AG09309 (cell line): Measurements from ENCODE around the gene EIF3F.

ENCODE experiments used
- DNase-seq: peaks from one replicate; pipeline ENCODE4 v3.0.0-alpha.2; 2010; ENCODE audit warnings: low read depth
- H3K4me3 ChIP-seq: 2 replicates; pipeline ENCODE4 v1.5.1; 2011; ENCODE audit warnings: mild to moderate bottlenecking, low read depth, low read length, moderate library complexity; ENCODE audit not compliant: control insufficient read depth
- CTCF ChIP-seq: IDR thresholded peaks from 2 replicates; pipeline ENCODE4 v1.5.1; 2011; ENCODE audit warnings: mild to moderate bottlenecking, low read depth, low read length, inconsistent platforms; ENCODE audit not compliant: insufficient read depth, control insufficient read depth; ENCODE audit errors: missing control alignments

Gene EIF3F

DNA sequence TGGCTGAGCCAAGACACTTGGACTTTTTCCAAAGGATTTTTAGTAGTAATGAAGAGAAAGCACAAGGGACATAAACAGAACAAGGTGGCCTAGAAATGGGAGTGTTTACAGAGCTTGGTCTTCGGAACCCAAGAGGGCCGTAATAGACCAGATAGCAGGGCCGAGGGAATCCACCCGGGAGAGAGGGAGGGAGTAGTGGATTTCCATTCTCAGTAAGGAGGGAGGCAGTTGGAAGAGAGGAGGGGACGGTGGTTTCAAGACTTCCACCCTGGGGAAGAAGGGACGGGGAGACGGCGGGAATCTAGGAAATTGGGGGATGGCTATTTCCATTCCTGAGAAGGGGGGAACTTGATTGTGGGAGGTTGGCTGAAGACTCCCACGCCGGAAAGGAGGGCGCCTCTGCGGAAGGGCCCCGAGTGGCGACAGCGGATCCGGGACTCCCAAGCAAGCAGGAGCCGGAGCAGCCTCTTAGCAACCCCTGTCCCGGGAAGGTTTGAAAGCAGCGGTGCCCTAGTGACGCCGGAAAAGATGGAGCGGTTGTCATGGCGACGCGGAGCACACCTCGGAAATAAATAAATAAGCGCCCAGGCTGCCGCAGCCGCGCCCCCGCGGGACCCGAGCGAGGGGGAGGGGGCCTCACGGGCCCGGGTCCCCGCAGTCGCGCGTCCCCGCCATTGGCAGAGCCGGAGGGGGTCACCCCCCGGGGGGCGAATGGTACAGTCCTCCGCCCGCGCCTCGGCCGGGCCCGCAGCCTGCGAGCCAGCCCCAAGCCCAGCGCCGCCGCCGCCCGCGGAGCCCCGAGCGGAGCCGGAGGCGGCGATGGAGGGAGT is 31.6 kb downstream of the EIF3F start:
- no peak for DNase-seq
- TF ChIP-seq CTCF: no peak
- peak overlapping the region; percentile 62 for H3K4me3 ChIP-seq

GRCh38 chr11:8019314-8020243 is 32.4 kb downstream of the EIF3F start:
- H3K4me3 ChIP-seq: peak overlapping the region; percentile 62
- no peak for TF ChIP-seq CTCF
- no peak for DNase-seq

DNA sequence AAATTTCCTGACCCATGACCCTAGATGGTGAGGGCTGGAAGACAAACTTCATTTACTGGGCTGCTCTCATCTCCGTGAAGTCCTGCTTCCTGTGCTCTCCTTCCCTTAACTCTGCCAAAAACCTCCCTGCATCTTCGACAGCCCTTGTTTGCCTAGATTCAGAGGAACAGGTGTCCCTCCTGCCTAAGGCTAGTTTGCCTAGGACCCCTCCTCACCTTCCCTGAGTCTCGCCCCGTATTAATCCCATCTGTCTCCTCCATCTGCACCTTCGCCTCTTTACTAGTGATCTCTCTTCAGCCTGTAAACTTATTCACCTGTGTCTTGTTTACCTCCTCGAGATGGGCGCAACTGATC is 33.1 kb downstream of the EIF3F start:
- peak overlapping the region; percentile 62 for H3K4me3 ChIP-seq
- DNase-seq: no peak
- TF ChIP-seq CTCF: no peak

DNA sequence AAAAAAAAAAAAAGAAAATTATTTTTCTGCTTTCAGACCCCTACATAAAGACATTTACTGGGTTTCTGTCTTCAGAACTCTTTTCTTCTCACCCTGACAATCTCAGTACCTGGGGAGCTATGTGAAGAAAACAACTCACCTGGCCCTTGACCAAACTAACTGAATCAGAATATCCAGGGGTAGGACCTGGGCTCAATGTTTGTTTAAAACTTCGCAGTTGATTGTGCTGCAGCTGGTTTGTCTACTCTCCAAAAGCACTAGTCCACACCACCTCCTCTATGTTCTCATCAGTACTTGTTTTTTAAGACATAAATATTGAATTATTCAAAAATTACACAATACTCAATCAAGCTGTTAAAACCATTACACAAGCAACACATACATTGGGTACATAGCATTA is 34.8 kb downstream of the EIF3F start:
- H3K4me3 ChIP-seq: no peak overlapping the region

DNA sequence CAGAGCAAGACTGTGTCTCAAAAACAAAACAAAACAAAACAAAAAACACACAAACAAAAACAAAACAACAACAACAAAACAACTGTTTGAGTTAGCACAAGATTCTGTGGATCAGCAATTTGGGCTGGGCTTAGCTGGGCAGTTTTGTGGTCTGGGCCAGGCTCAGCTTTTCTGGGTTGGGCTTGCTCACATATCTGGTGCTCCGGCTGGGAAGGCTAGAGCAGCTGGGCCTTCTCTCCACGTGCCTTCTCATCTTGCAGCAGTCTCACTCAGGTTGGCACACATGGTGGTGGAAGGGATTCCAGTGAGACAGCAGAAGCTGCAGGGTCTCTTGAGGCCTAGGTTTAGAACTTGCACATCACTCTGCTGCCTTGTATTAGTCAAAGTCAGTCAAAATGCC is 35.7 kb downstream of the EIF3F start:
- no peak for TF ChIP-seq CTCF
- no peak overlapping the region for H3K4me3 ChIP-seq
- no peak for DNase-seq

More for the DNA sequence above, 34.8 kb downstream of the EIF3F start:
- TF ChIP-seq CTCF: no peak
- no peak for DNase-seq

DNA sequence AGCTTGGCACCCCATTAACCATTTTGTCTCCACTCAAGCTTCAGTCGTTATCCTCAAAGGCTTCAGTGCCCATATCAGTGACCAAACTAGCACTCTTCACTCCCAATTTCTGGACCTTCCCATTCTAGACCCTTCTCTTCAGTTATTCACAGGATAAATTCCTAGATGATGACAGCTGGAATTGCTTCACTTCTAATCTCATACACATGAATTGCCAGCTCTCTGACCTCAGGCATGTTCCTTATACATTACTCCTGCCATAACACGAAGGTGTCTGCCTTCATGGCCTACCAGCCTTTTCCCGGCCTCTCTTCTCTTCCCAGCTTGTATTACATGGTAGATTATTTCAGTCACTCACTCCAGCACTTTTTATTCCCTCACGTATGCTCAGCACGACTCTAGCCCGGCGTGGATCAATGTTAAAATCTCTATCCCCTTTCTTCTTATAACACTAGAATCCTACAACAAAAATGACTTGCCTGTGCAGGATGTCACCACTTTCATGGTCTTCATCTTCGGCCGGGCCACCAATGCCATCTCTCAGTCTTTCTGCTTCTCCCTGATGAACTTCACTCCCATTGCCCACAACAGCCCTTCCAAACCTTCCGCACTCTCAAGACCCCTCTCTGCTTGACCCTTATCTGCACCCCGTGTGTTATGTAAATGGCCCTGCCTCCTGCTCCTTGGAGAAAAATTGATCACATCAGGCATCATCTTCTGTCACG is 36.9 kb downstream of the EIF3F start:
- no peak for DNase-seq
- TF ChIP-seq CTCF: no peak
- no peak overlapping the region for H3K4me3 ChIP-seq
